Neural cell (in vitro differentiated cells): Measurements from ENCODE around the gene COQ9. TPM values are rescaled to one million over a fixed set of nuclear protein-coding genes. Genes with fewer than 3 reads are reported as not detected.
"Not testable (repeated sequence)": the region's sequence is repeated elsewhere in the genome, so short reads cannot be mapped to it uniquely, and the experiment has no call there.

ENCODE experiments used
- H2AFZ ChIP-seq: fragments of 200-600, 300-800 bp; sonication (generic), shearing (Covaris generic); 2 replicates; pipeline ENCODE4 v1.6.0; 2014; ENCODE audit warnings: low read depth, mild to moderate bottlenecking, antibody characterized with exemption, low read length, moderate library complexity
- H3F3A ChIP-seq: fragments of 200-600 bp; shearing (Covaris generic); 2 replicates; pipeline ENCODE4 v1.6.1; 2016; ENCODE audit warnings: mild to moderate bottlenecking, moderate library complexity, mixed read lengths, antibody characterized with exemption, low read length; ENCODE audit not compliant: insufficient read depth, poor library complexity, severe bottlenecking
- H3K27ac ChIP-seq: fragments of 200-600, 300-800 bp; sonication (generic), shearing (Covaris generic); 2 replicates; pipeline ENCODE4 v1.5.1; 2014; ENCODE audit warnings: mild to moderate bottlenecking, low read length, moderate library complexity
- H3K27me3 ChIP-seq: fragments of 300-800, 200-600 bp; sonication (generic), shearing (Covaris generic); 2 replicates; pipeline ENCODE4 v1.6.0; 2014; ENCODE audit warnings: mild to moderate bottlenecking, low read depth, low read length, moderate library complexity; ENCODE audit not compliant: insufficient read depth
- H3K36me3 ChIP-seq: fragments of 300-800, 200-600 bp; sonication (generic), shearing (Covaris generic); 2 replicates; pipeline ENCODE4 v1.5.1; 2014; ENCODE audit warnings: mild to moderate bottlenecking, antibody characterized with exemption, low read length, moderate library complexity; ENCODE audit not compliant: insufficient read depth
- H3K4me2 ChIP-seq: fragments of 300-800, 200-600 bp; sonication (generic), shearing (Covaris generic); 2 replicates; pipeline ENCODE4 v1.6.0; 2014; ENCODE audit warnings: mild to moderate bottlenecking, low read length
- H3K4me3 ChIP-seq: fragments of 300-800, 200-600 bp; sonication (generic), shearing (Covaris generic); 2 replicates; pipeline ENCODE4 v1.5.1; 2014; ENCODE audit warnings: mild to moderate bottlenecking, low read length, moderate library complexity
- H3K79me2 ChIP-seq: fragments of 200-600 bp; shearing (Covaris generic); replicated peaks from 2 replicates; pipeline ENCODE4 v1.6.0; 2014; ENCODE audit warnings: mild to moderate bottlenecking, low read length, moderate library complexity; ENCODE audit not compliant: insufficient read depth
- H3K9ac ChIP-seq: fragments of 300-800, 200-600 bp; sonication (generic), shearing (Covaris generic); 2 replicates; pipeline ENCODE4 v1.6.1; 2016; ENCODE audit warnings: mild to moderate bottlenecking, low read length, mixed read lengths
- H3K9me2 ChIP-seq: fragments of 200-600 bp; shearing (Covaris generic); 2 replicates; pipeline ENCODE4 v1.6.1; 2016; ENCODE audit warnings: mild to moderate bottlenecking, low read length, mixed read lengths; ENCODE audit not compliant: insufficient read depth
- H3K9me3 ChIP-seq: fragments of 200-600, 300-800 bp; sonication (generic), shearing (Covaris generic); 2 replicates; pipeline ENCODE4 v1.6.1; 2016; ENCODE audit warnings: mild to moderate bottlenecking, mixed run types, low read length, moderate library complexity, mixed read lengths
- H4K20me1 ChIP-seq: fragments of 200-600 bp; shearing (Covaris generic); 2 replicates; pipeline ENCODE4 v1.6.1; 2016; ENCODE audit warnings: mild to moderate bottlenecking, mixed run types; ENCODE audit not compliant: insufficient read depth
- EP300 ChIP-seq: fragments of 450-650 bp; conservative IDR thresholded peaks from 2 replicates; pipeline ENCODE4 v1.6.1; 2014; ENCODE audit warnings: antibody characterized with exemption, mild to moderate bottlenecking, moderate library complexity; ENCODE audit not compliant: poor library complexity, severe bottlenecking
- EZH2 ChIP-seq: fragments of 200-600, 300-800 bp; shearing (Covaris generic), sonication (generic); IDR thresholded peaks from 2 replicates; pipeline ENCODE4 v1.6.1; 2014; ENCODE audit warnings: antibody characterized with exemption, low read length, borderline replicate concordance, mild to moderate bottlenecking; ENCODE audit not compliant: insufficient read depth, poor library complexity, severe bottlenecking
- MXI1 ChIP-seq: fragments of 450-650 bp; conservative IDR thresholded peaks from 2 replicates; pipeline ENCODE4 v1.6.1; 2014; ENCODE audit warnings: antibody characterized with exemption, mild to moderate bottlenecking; ENCODE audit not compliant: poor library complexity, severe bottlenecking
- POLR2AphosphoS5 ChIP-seq: IDR thresholded peaks from 2 replicates; pipeline ENCODE4 v1.6.1; 2012
- RAD21 ChIP-seq: fragments of 450-650 bp; conservative IDR thresholded peaks from 2 replicates; pipeline ENCODE4 v1.6.1; 2014; ENCODE audit warnings: antibody characterized with exemption, mild to moderate bottlenecking, moderate library complexity
- SMC3 ChIP-seq: fragments of 450-650 bp; conservative IDR thresholded peaks from 2 replicates; pipeline ENCODE4 v1.6.1; 2014; ENCODE audit warnings: antibody characterized with exemption, mild to moderate bottlenecking, moderate library complexity; ENCODE audit not compliant: poor library complexity
- TAF1 ChIP-seq: IDR thresholded peaks from 2 replicates; pipeline ENCODE4 v1.6.1; 2012; ENCODE audit warnings: low read depth
- polyA plus RNA-seq: library from polyadenylated mRNA; depleted of rRNA; stranded (reverse); fragments of >200 nt; gene quantifications from 2 replicates; pipeline ENCODE4 v1.2.3, GENCODE V29; 2014
- TF ChIP-seq, protein P1 (sequence below): IDR thresholded peaks from 2 replicates; pipeline ENCODE4 v1.6.1; 2012; ENCODE audit warnings: borderline replicate concordance
- TF ChIP-seq, protein P2 (sequence below): fragments of 450-650 bp; IDR thresholded peaks from 2 replicates; pipeline ENCODE4 v1.5.1; 2014; ENCODE audit warnings: antibody characterized with exemption, mild to moderate bottlenecking, moderate library complexity; ENCODE audit not compliant: poor library complexity, severe bottlenecking

COQ9 gene
- polyA plus RNA-seq, 1 donor from 2014 or later, result 78.7 TPM

- Histone ChIP-seq H3K27me3 (no peaks in the 10 kb centered on the region), H3K27ac (no peak overlapping the region), H3K4me2 (no peak overlapping the region), H2AFZ (no peak overlapping the region), H3K9me3 (no peaks in the 10 kb centered on the region), H3F3A (no peaks in the 10 kb centered on the region), H3K36me3 (no peaks in the 10 kb centered on the region), H3K4me3 (no peak overlapping the region), H3K79me2 (no peaks in the 10 kb centered on the region), H3K9me2 (no peaks in the 10 kb centered on the region), H3K9ac (no peak overlapping the region), H4K20me1 (no peaks in the 10 kb centered on the region)
- TF ChIP-seq, protein P1, sequence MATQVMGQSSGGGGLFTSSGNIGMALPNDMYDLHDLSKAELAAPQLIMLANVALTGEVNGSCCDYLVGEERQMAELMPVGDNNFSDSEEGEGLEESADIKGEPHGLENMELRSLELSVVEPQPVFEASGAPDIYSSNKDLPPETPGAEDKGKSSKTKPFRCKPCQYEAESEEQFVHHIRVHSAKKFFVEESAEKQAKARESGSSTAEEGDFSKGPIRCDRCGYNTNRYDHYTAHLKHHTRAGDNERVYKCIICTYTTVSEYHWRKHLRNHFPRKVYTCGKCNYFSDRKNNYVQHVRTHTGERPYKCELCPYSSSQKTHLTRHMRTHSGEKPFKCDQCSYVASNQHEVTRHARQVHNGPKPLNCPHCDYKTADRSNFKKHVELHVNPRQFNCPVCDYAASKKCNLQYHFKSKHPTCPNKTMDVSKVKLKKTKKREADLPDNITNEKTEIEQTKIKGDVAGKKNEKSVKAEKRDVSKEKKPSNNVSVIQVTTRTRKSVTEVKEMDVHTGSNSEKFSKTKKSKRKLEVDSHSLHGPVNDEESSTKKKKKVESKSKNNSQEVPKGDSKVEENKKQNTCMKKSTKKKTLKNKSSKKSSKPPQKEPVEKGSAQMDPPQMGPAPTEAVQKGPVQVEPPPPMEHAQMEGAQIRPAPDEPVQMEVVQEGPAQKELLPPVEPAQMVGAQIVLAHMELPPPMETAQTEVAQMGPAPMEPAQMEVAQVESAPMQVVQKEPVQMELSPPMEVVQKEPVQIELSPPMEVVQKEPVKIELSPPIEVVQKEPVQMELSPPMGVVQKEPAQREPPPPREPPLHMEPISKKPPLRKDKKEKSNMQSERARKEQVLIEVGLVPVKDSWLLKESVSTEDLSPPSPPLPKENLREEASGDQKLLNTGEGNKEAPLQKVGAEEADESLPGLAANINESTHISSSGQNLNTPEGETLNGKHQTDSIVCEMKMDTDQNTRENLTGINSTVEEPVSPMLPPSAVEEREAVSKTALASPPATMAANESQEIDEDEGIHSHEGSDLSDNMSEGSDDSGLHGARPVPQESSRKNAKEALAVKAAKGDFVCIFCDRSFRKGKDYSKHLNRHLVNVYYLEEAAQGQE, result no peak
- no peak for TF ChIP-seq EZH2
- TF ChIP-seq EP300, result no peak
- TF ChIP-seq, protein P2, sequence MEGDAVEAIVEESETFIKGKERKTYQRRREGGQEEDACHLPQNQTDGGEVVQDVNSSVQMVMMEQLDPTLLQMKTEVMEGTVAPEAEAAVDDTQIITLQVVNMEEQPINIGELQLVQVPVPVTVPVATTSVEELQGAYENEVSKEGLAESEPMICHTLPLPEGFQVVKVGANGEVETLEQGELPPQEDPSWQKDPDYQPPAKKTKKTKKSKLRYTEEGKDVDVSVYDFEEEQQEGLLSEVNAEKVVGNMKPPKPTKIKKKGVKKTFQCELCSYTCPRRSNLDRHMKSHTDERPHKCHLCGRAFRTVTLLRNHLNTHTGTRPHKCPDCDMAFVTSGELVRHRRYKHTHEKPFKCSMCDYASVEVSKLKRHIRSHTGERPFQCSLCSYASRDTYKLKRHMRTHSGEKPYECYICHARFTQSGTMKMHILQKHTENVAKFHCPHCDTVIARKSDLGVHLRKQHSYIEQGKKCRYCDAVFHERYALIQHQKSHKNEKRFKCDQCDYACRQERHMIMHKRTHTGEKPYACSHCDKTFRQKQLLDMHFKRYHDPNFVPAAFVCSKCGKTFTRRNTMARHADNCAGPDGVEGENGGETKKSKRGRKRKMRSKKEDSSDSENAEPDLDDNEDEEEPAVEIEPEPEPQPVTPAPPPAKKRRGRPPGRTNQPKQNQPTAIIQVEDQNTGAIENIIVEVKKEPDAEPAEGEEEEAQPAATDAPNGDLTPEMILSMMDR, result no peak
- TF ChIP-seq RAD21, result no peak
- no peak for TF ChIP-seq POLR2AphosphoS5
- TF ChIP-seq TAF1, result no peak
- no peak for TF ChIP-seq MXI1
- no peak for TF ChIP-seq SMC3
These were observed 49.8 kb downstream of the COQ9 start for GRCh38 chr16:57497121-57497520.

DNA sequence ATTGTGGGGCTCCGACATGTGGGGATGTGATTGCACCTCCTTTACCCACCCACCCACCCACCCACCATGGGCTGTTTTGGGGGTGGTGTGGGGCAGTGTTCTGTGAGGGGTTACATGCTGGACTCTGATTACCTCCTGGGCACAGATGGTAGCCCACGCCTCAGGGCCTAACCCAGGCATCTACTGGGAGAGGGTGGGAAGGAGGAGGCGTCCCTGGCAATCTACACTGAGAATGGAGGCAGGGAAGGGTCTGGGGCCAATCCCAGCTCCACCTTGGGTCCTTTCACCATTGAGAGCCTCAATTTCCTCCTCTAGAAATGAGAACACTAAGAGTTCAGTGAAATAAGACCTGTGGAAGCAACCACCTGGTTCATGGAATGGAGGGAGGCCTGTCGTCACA, 50.8 kb downstream of the COQ9 start:
- Histone ChIP-seq H3K4me2 (no peak overlapping the region), H3K9ac (no peak overlapping the region), H2AFZ (no peak overlapping the region), H3K9me2 (no peaks in the 10 kb centered on the region), H3K9me3 (no peaks in the 10 kb centered on the region), H4K20me1 (no peaks in the 10 kb centered on the region), H3F3A (no peaks in the 10 kb centered on the region), H3K4me3 (no peak overlapping the region), H3K27ac (no peak overlapping the region), H3K36me3 (no peaks in the 10 kb centered on the region), H3K79me2 (no peaks in the 10 kb centered on the region), H3K27me3 (no peaks in the 10 kb centered on the region)
- TF ChIP-seq POLR2AphosphoS5 (no peak), EP300 (no peak), SMC3 (no peak), MXI1 (no peak), EZH2 (no peak), TAF1 (no peak), RAD21 (no peak)
- TF ChIP-seq, protein P2, result no peak
- TF ChIP-seq, protein P1, result no peak

- not testable (repeated sequence) for H3K4me2 ChIP-seq, H3K9me3 ChIP-seq, H3K9ac ChIP-seq, H3K27ac ChIP-seq, H3K79me2 ChIP-seq, H3F3A ChIP-seq, H3K27me3 ChIP-seq, H3K4me3 ChIP-seq, H3K36me3 ChIP-seq, H3K9me2 ChIP-seq, H2AFZ ChIP-seq, H4K20me1 ChIP-seq
These were observed 52.7 kb downstream of the COQ9 start for GRCh38 chr16:57499941-57500340.
